Trophoblast cell (in vitro differentiated cells and primary cell): ENCODE data around the gene P2RY8.
"Not testable (repeated sequence)": the region's sequence is repeated elsewhere in the genome, so short reads cannot be mapped to it uniquely, and the experiment has no call there.

Experiments used
- DNase-seq, 2 donors: peaks; one replicate each; pipeline ENCODE4 v3.0.0-alpha.2; 2016
- H2AFZ ChIP-seq: 2 replicates; pipeline ENCODE4 v1.6.1; 2013; ENCODE audit warnings: low read length, moderate library complexity, mild to moderate bottlenecking; ENCODE audit not compliant: insufficient read depth, poor library complexity
- H2AK5ac ChIP-seq: 2 replicates; pipeline ENCODE4 v1.6.1; 2013; ENCODE audit warnings: mild to moderate bottlenecking, low read length
- H2BK120ac ChIP-seq: 2 replicates; pipeline ENCODE4 v1.6.1; 2013; ENCODE audit warnings: low read length, mild to moderate bottlenecking, moderate library complexity; ENCODE audit not compliant: insufficient read depth, poor library complexity
- H2BK12ac ChIP-seq: 2 replicates; pipeline ENCODE4 v1.6.1; 2013; ENCODE audit warnings: mild to moderate bottlenecking, low read length, moderate library complexity
- H2BK5ac ChIP-seq: 2 replicates; pipeline ENCODE4 v1.6.1; 2013; ENCODE audit warnings: low read length, low read depth, moderate library complexity, mild to moderate bottlenecking; ENCODE audit not compliant: poor library complexity
- H3K14ac ChIP-seq: 2 replicates; pipeline ENCODE4 v1.6.1; 2013; ENCODE audit warnings: mild to moderate bottlenecking, low read length
- H3K18ac ChIP-seq: 2 replicates; pipeline ENCODE4 v1.6.1; 2013; ENCODE audit warnings: mild to moderate bottlenecking, low read length
- H3K23ac ChIP-seq: 2 replicates; pipeline ENCODE4 v1.6.1; 2013; ENCODE audit warnings: low read length
- H3K27ac ChIP-seq: 2 replicates; pipeline ENCODE4 v1.5.1; 2013; ENCODE audit warnings: low read depth, mild to moderate bottlenecking, inconsistent platforms, low read length, moderate library complexity
- H3K27me3 ChIP-seq: 2 replicates; pipeline ENCODE4 v1.6.1; 2013; ENCODE audit warnings: inconsistent platforms, mild to moderate bottlenecking, low read length, moderate library complexity; ENCODE audit not compliant: insufficient read depth
- H3K36me3 ChIP-seq, 2 experiments: 1 replicate in 1 of 2; 2 replicates in 1 of 2; pipeline ENCODE4 v1.6.1; 2013; ENCODE audit warnings: low read length in 2 of 2, mild to moderate bottlenecking in 2 of 2, moderate library complexity in 1 of 2; ENCODE audit not compliant: insufficient read depth in 2 of 2, control insufficient read depth in 1 of 2
- H3K4ac ChIP-seq: 2 replicates; pipeline ENCODE4 v1.6.1; 2013; ENCODE audit warnings: low read depth, mild to moderate bottlenecking, low read length, moderate library complexity
- H3K4me1 ChIP-seq, 2 experiments: 1 replicate in 1 of 2; 2 replicates in 1 of 2; pipeline ENCODE4 v1.6.1; 2013; ENCODE audit warnings: low read length in 2 of 2, mild to moderate bottlenecking in 2 of 2, moderate library complexity in 1 of 2; ENCODE audit not compliant: insufficient read depth in 2 of 2, control insufficient read depth in 1 of 2
- H3K4me2 ChIP-seq: 2 replicates; pipeline ENCODE4 v1.6.1; 2013; ENCODE audit warnings: inconsistent platforms, mild to moderate bottlenecking, low read length, moderate library complexity
- H3K4me3 ChIP-seq: 2 replicates; pipeline ENCODE4 v1.5.1; 2013; ENCODE audit warnings: mild to moderate bottlenecking, low read depth, low read length, inconsistent platforms
- H3K79me1 ChIP-seq: one replicate; pipeline ENCODE4 v1.6.1; 2013; ENCODE audit warnings: low read length
- H3K79me2 ChIP-seq: 2 replicates; pipeline ENCODE4 v1.6.1; 2013; ENCODE audit warnings: low read length, mild to moderate bottlenecking; ENCODE audit not compliant: control insufficient read depth, insufficient read depth, poor library complexity
- H3K9ac ChIP-seq: 2 replicates; pipeline ENCODE4 v1.6.1; 2013; ENCODE audit warnings: mild to moderate bottlenecking, low read length
- H3K9me3 ChIP-seq: 2 replicates; pipeline ENCODE4 v1.6.1; 2013; ENCODE audit warnings: low read depth, mild to moderate bottlenecking, control low read depth, inconsistent platforms, low read length; ENCODE audit not compliant: insufficient read depth
- H4K12ac ChIP-seq: 2 replicates; pipeline ENCODE4 v1.6.1; 2013; ENCODE audit warnings: low read depth, mild to moderate bottlenecking, low read length, moderate library complexity
- H4K8ac ChIP-seq: 2 replicates; pipeline ENCODE4 v1.6.1; 2013; ENCODE audit warnings: low read depth, mild to moderate bottlenecking, low read length, moderate library complexity
- H4K91ac ChIP-seq: one replicate; pipeline ENCODE4 v1.6.1; 2013; ENCODE audit warnings: low read depth, mild to moderate bottlenecking, low read length, moderate library complexity
- WGBS: extraction: QIAGEN DNeasy Blood & Tissue Kit; methylation state at CpG from one replicate; pipeline ENCODE4 v1.1.7; 2013; ENCODE audit warnings: missing lambda C conversion rate; ENCODE audit not compliant: insufficient read length, insufficient coverage; ENCODE audit errors: extremely low coverage; 5-methylcytosine and 5-hydroxymethylcytosine counted together

P2RY8 gene

GRCh38 chrX:1546691-1547251, 9.8 kb upstream of the P2RY8 start:
- Histone ChIP-seq H2BK12ac (no peak overlapping the region), H4K8ac (no peak overlapping the region), H3K79me2 (no peaks in the 10 kb centered on the region), H3K4me3 (no peak overlapping the region), H3K4me2 (no peak overlapping the region), H2AFZ (no peak overlapping the region), H3K14ac (no peak overlapping the region), H3K4me1 (no peaks in the 10 kb centered on the region), H3K9me3 (peaks cover 2% of the 10 kb centered on the region), H4K91ac (no peak overlapping the region), H3K23ac (no peak overlapping the region), H4K12ac (no peak overlapping the region), H3K27me3 (no peaks in the 10 kb centered on the region), H3K4ac (no peak overlapping the region), H3K36me3 (no peaks in the 10 kb centered on the region), H2AK5ac (no peak overlapping the region), H3K79me1 (no peaks in the 10 kb centered on the region), H3K9ac (no peak overlapping the region), H3K18ac (no peak overlapping the region), H3K27ac (no peak overlapping the region), H2BK5ac (no peak overlapping the region), H2BK120ac (no peak overlapping the region)
- DNase-seq, result no peak
- WGBS, result no CpG with 5 or more reads among the region's 18 CpGs

DNA sequence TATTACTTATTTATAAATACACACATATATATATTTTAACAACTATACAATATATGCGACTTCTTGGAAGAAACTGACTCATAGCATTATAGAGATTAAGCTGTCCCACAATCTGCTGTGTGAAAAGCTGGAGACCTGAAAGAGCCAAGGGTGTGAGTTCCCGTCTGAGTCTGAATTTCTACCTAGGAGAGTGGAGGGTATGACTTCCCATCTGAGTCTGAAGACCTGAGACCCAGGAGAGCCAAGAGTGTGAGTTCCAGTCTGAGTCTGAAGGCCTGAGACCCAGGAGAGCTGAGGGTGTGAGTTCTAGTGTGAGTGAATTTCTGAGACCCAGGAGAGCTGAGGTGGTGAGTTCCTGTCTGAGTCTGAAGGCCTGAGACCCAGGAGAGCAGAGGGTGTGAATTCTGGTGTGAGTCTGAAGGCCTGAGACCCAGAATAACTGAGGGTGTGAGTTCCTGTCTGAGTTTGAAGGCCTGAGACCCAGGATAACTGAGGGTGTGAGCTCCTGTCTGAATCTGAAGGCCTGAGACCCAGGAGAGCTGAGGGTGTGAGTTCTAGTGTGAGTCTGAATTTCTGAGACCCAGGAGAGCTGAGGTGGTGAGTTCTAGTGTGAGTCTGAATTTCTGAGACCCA, 8.9 kb upstream of the P2RY8 start:
- Histone ChIP-seq H3K27me3 (no peaks in the 10 kb centered on the region), H3K9ac (no peak overlapping the region), H3K18ac (no peak overlapping the region), H3K79me1 (no peaks in the 10 kb centered on the region), H3K9me3 (peaks cover 2% of the 10 kb centered on the region), H2BK120ac (no peak overlapping the region), H3K14ac (no peak overlapping the region), H3K27ac (no peak overlapping the region), H3K4me2 (no peak overlapping the region), H4K8ac (no peak overlapping the region), H2AFZ (no peak overlapping the region), H2BK12ac (no peak overlapping the region), H4K91ac (no peak overlapping the region), H2BK5ac (no peak overlapping the region), H3K4me3 (no peak overlapping the region), H3K4me1 (no peaks in the 10 kb centered on the region), H3K79me2 (no peaks in the 10 kb centered on the region), H4K12ac (no peak overlapping the region), H3K36me3 (no peaks in the 10 kb centered on the region), H2AK5ac (no peak overlapping the region), H3K23ac (no peak overlapping the region), H3K4ac (no peak overlapping the region)
- no CpG with 5 or more reads among the region's 2 CpGs for WGBS
- DNase-seq, result no peak

DNA sequence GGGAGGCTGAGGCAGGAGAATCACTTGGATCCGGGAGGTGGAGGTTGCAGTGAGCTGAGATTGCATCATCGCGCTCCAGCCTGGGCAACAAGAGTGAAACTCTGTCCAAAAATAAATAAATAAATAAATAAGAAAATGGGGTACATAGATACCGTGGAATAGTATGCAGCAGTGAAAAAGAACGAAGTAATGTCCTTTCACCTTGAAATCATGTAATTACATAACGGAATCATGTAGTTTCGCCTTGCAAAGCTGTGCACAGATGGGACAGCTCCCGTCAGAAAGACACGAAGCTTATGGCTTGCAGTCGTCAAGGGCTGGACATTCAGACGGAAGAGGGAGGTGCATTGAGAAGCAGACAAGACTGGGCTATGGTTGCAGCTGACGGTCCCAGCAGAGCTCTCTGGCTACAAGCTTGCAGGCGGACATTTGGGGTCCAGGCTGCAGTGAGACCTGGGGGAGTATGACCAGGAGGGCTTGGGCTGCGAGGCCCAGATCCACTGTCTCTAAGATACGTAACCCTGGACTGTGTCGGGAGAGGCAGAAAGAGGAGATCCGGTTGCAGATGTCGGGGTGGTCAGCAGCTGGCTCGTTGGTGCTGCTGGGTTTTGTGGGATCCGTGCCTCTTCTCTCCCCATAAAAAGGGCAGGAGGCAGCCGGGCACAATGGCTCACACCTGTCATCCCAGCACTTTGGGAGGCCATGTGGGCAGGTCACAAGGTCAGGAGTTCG, 6.2 kb upstream of the P2RY8 start:
- Histone ChIP-seq H3K23ac (no peak overlapping the region), H2BK120ac (no peak overlapping the region), H3K79me1 (no peaks in the 10 kb centered on the region), H3K36me3 (no peaks in the 10 kb centered on the region), H3K4me1 (no peaks in the 10 kb centered on the region), H4K12ac (no peak overlapping the region), H2BK5ac (no peak overlapping the region), H3K4me3 (no peak overlapping the region), H4K91ac (no peak overlapping the region), H4K8ac (no peak overlapping the region), H2AFZ (no peak overlapping the region), H3K4me2 (no peak overlapping the region), H3K27ac (no peak overlapping the region), H3K18ac (no peak overlapping the region), H3K9me3 (peaks cover 2% of the 10 kb centered on the region), H3K79me2 (no peaks in the 10 kb centered on the region), H3K27me3 (no peaks in the 10 kb centered on the region), H2BK12ac (no peak overlapping the region), H3K14ac (no peak overlapping the region), H3K4ac (no peak overlapping the region), H3K9ac (no peak overlapping the region), H2AK5ac (no peak overlapping the region)
- DNase-seq, result no peak
- no CpG with 5 or more reads among the region's 22 CpGs for WGBS

- not testable (repeated sequence) for H3K27me3 ChIP-seq, H3K79me2 ChIP-seq, H3K23ac ChIP-seq, H3K27ac ChIP-seq, H4K12ac ChIP-seq, H3K4me3 ChIP-seq, H3K9ac ChIP-seq, H3K4me1 ChIP-seq, H3K18ac ChIP-seq, DNase-seq, H2BK120ac ChIP-seq, H2AFZ ChIP-seq, H2AK5ac ChIP-seq, H2BK5ac ChIP-seq, H3K36me3 ChIP-seq, H4K91ac ChIP-seq, H3K4ac ChIP-seq, H3K79me1 ChIP-seq, H2BK12ac ChIP-seq, H3K14ac ChIP-seq, H4K8ac ChIP-seq, H3K9me3 ChIP-seq, H3K4me2 ChIP-seq
- WGBS, result no CpG with 5 or more reads among the region's 14 CpGs
Observed at GRCh38 chrX:1539146-1539545, 2.2 kb upstream of the P2RY8 start.
